H1 (cell line): ENCODE results near the gene MUC4. TPM values are rescaled to one million over a fixed set of nuclear protein-coding genes. Genes with fewer than 3 reads are reported as not detected.

Experiments
- CTCF ChIA-PET: fragments of 300-600 bp; sonication (Branson Sonifier 250); formaldehyde crosslinking; loops from one replicate; lab custom pipeline; 2021; ENCODE audit not compliant: partially characterized antibody; lab: Charles Lee
- POLR2A ChIA-PET: fragments of 300-600 bp; sonication (Branson Sonifier 250); formaldehyde crosslinking; loops from one replicate; lab custom pipeline; 2021; ENCODE audit warnings: inconsistent platforms; ENCODE audit not compliant: partially characterized antibody; lab: Charles Lee
- DNase-seq, 2 experiments: peaks; one replicate each; pipeline versions ENCODE4 v3.0.0 to v3.0.0-alpha.2; 2010 to 2022; ENCODE audit warnings: low spot score in 2 of 2, low read depth in 1 of 2, mixed read lengths in 1 of 2
- FAIRE-seq: peaks from 2 replicates; lab custom pipeline; 2011; peaks lifted over from hg19 to GRCh38; lab: Jason Lieb, UNC
- H2AFZ ChIP-seq: 2 replicates; pipeline ENCODE4 v1.8.1; 2012; ENCODE audit warnings: low read length, inconsistent platforms
- H2AK5ac ChIP-seq: 2 replicates; pipeline ENCODE4 v1.6.1; 2013; ENCODE audit warnings: low read depth, low read length
- H2BK120ac ChIP-seq: replicated peaks from 2 replicates; pipeline ENCODE3; 2013; ENCODE audit warnings: low read depth, low read length, inconsistent platforms
- H2BK12ac ChIP-seq: 2 replicates; pipeline ENCODE4 v1.6.1; 2013; ENCODE audit warnings: low read depth, low read length
- H2BK15ac ChIP-seq: 2 replicates; pipeline ENCODE4 v1.6.1; 2013; ENCODE audit warnings: low read length
- H2BK20ac ChIP-seq: 2 replicates; pipeline ENCODE4 v1.6.1; 2013; ENCODE audit warnings: low read length
- H2BK5ac ChIP-seq: 2 replicates; pipeline ENCODE4 v1.6.1; 2013; ENCODE audit warnings: low read depth, low read length
- H3K14ac ChIP-seq: 2 replicates; pipeline ENCODE4 v1.6.1; 2013; ENCODE audit warnings: inconsistent platforms; ENCODE audit not compliant: insufficient read length
- H3K18ac ChIP-seq: 2 replicates; pipeline ENCODE4 v1.6.1; 2013; ENCODE audit warnings: low read length; ENCODE audit errors: extremely low read depth
- H3K23ac ChIP-seq: 2 replicates; pipeline ENCODE4 v1.6.1; 2013; ENCODE audit warnings: inconsistent platforms; ENCODE audit not compliant: insufficient read length
- H3K23me2 ChIP-seq: 2 replicates; pipeline ENCODE4 v1.6.1; 2013; ENCODE audit warnings: low read depth, low read length
- H3K27ac ChIP-seq: 2 replicates; pipeline ENCODE4 v1.6.1; 2011; ENCODE audit warnings: low read depth, low read length, inconsistent platforms
- H3K27me3 ChIP-seq, 4 experiments: replicated peaks in 1 of 4; 1 replicate in 1 of 4; 2 replicates in 3 of 4; pipeline versions ENCODE4 v1.6.1 to v1.8.1; 2011 to 2013; ENCODE audit warnings: low read length in 3 of 4, mild to moderate bottlenecking in 3 of 4, inconsistent platforms in 2 of 4, mixed read lengths in 2 of 4, moderate library complexity in 1 of 4; ENCODE audit not compliant: control insufficient read depth in 3 of 4, insufficient read depth in 3 of 4; ENCODE audit errors: extremely low read depth in 1 of 4
- H3K36me3 ChIP-seq, 4 experiments: 2 replicates each; pipeline versions ENCODE4 v1.6.1 to v1.8.1; 2011 to 2013; ENCODE audit warnings: mild to moderate bottlenecking in 4 of 4, low read length in 3 of 4, moderate library complexity in 2 of 4, control low read depth in 1 of 4, inconsistent platforms in 1 of 4; ENCODE audit not compliant: insufficient read depth in 4 of 4, control insufficient read depth in 2 of 4
- H3K4ac ChIP-seq: replicated peaks from 2 replicates; pipeline ENCODE3; 2013; ENCODE audit warnings: low read length, low read depth, mixed read lengths, inconsistent platforms; ENCODE audit not compliant: insufficient read length
- H3K4me1 ChIP-seq, 4 experiments: replicated peaks in 1 of 4; 1 replicate in 1 of 4; 2 replicates in 3 of 4; pipeline versions ENCODE4 v1.6.1 to v1.8.1; 2011 to 2013; ENCODE audit warnings: low read length in 3 of 4, inconsistent platforms in 2 of 4, mixed read lengths in 1 of 4; ENCODE audit not compliant: insufficient read depth in 4 of 4, control insufficient read depth in 3 of 4
- H3K4me2 ChIP-seq, 2 experiments: 2 replicates each; pipeline versions ENCODE4 v1.6.1 to v1.8.1; 2011 to 2013; ENCODE audit warnings: low read depth in 2 of 2, low read length in 2 of 2, control low read depth in 1 of 2, inconsistent platforms in 1 of 2, mild to moderate bottlenecking in 1 of 2; ENCODE audit not compliant: insufficient read depth in 1 of 2
- H3K4me3 ChIP-seq, 4 experiments: fragments of 200-600, 300-600 bp in 1 of 4; sonication (generic), shearing (Covaris generic), sonication (Bioruptor Twin) in 1 of 4; 2 replicates each; pipeline versions ENCODE4 v1.5.1 to v1.8.1; 2011 to 2016; ENCODE audit warnings: low read length in 4 of 4, low read depth in 3 of 4, control low read depth in 2 of 4, inconsistent platforms in 2 of 4, mild to moderate bottlenecking in 2 of 4, mixed read lengths in 1 of 4, moderate library complexity in 1 of 4; ENCODE audit not compliant: insufficient read depth in 2 of 4; ENCODE audit errors: extremely low read depth in 1 of 4
- H3K56ac ChIP-seq: replicated peaks from 2 replicates; pipeline ENCODE3; 2013; ENCODE audit warnings: low read depth, mild to moderate bottlenecking, mixed read lengths, low read length, inconsistent platforms; ENCODE audit not compliant: insufficient read length
- H3K79me1 ChIP-seq: 2 replicates; pipeline ENCODE4 v1.6.1; 2013; ENCODE audit warnings: low read depth, low read length, control low read depth
- H3K79me2 ChIP-seq, 2 experiments: 2 replicates each; pipeline versions ENCODE4 v1.6.1 to v1.8.1; 2012 to 2013; ENCODE audit warnings: low read length in 2 of 2, mild to moderate bottlenecking in 2 of 2, inconsistent platforms in 1 of 2; ENCODE audit not compliant: insufficient read depth in 2 of 2, control insufficient read depth in 1 of 2
- H3K9ac ChIP-seq, 4 experiments: replicated peaks in 1 of 4; 1 replicate in 1 of 4; 2 replicates in 3 of 4; pipeline versions ENCODE4 v1.6.1 to v1.8.1; 2011 to 2013; ENCODE audit warnings: low read depth in 3 of 4, low read length in 3 of 4, control low read depth in 2 of 4, mild to moderate bottlenecking in 2 of 4, moderate library complexity in 2 of 4, inconsistent platforms in 1 of 4; ENCODE audit errors: extremely low read depth in 1 of 4
- H3K9me3 ChIP-seq, 2 experiments: 2 replicates each; pipeline versions ENCODE4 v1.6.1 to v1.8.1; 2012 to 2013; ENCODE audit warnings: mild to moderate bottlenecking in 2 of 2, moderate library complexity in 2 of 2, control low read depth in 1 of 2, inconsistent platforms in 1 of 2, low read depth in 1 of 2, low read length in 1 of 2, mixed read lengths in 1 of 2; ENCODE audit not compliant: insufficient read depth in 2 of 2
- H4K20me1 ChIP-seq, 2 experiments: replicated peaks in 1 of 2; 2 replicates each; pipeline versions ENCODE3 to v1.8.1; 2011 to 2013; ENCODE audit warnings: inconsistent platforms in 2 of 2, low read length in 2 of 2, mild to moderate bottlenecking in 1 of 2; ENCODE audit not compliant: insufficient read depth in 2 of 2, control insufficient read depth in 1 of 2
- H4K5ac ChIP-seq: 2 replicates; pipeline ENCODE4 v1.6.1; 2013; ENCODE audit warnings: low read length, low read depth, mixed read lengths, inconsistent platforms; ENCODE audit not compliant: insufficient read length
- H4K8ac ChIP-seq: 2 replicates; pipeline ENCODE4 v1.8.0; 2013; ENCODE audit warnings: mild to moderate bottlenecking, moderate library complexity, low read length, inconsistent platforms; ENCODE audit not compliant: insufficient read depth; ENCODE audit errors: extremely low read depth
- H4K91ac ChIP-seq: replicated peaks from 2 replicates; pipeline ENCODE3; 2013; ENCODE audit warnings: low read length, mixed read lengths, inconsistent platforms; ENCODE audit not compliant: insufficient read length
- ATF2 ChIP-seq: IDR thresholded peaks from 2 replicates; pipeline ENCODE4 v1.6.1; 2012; ENCODE audit warnings: low read length, inconsistent platforms
- CBX5 ChIP-seq: fragments of 300-800, 300-1000 bp; sonication (generic); IDR thresholded peaks from 2 replicates; pipeline ENCODE4 v1.7.1; 2016; ENCODE audit warnings: antibody characterized with exemption, low read length, low read depth
- EGR1 ChIP-seq: IDR thresholded peaks from 2 replicates; pipeline ENCODE4 v1.6.1; 2011; ENCODE audit warnings: low read depth, low read length, borderline replicate concordance
- JUN ChIP-seq: IDR thresholded peaks from 2 replicates; pipeline ENCODE4 v1.6.1; 2011; ENCODE audit warnings: low read depth, mild to moderate bottlenecking, improper control_type of control experiment, low read length
- MAX ChIP-seq: IDR thresholded peaks from 2 replicates; pipeline ENCODE4 v1.6.1; 2012; ENCODE audit warnings: inconsistent platforms
- PHF8 ChIP-seq: fragments of 200-600 bp; sonication (generic); conservative IDR thresholded peaks from 2 replicates; pipeline ENCODE4 v1.7.1; 2012; ENCODE audit warnings: low read depth, mild to moderate bottlenecking, inconsistent platforms, low read length, moderate library complexity
- RXRA ChIP-seq: IDR thresholded peaks from 2 replicates; pipeline ENCODE4 v1.6.1; 2011; ENCODE audit warnings: low read depth, mild to moderate bottlenecking, low read length, moderate library complexity; ENCODE audit not compliant: insufficient read depth
- SAP30 ChIP-seq: fragments of 300-600 bp; sonication (generic); IDR thresholded peaks from 2 replicates; pipeline ENCODE4 v1.7.1; 2012; ENCODE audit warnings: low read length, moderate library complexity, mild to moderate bottlenecking, inconsistent platforms; ENCODE audit not compliant: insufficient read depth, insufficient replicate concordance
- TCF12 ChIP-seq: IDR thresholded peaks from 2 replicates; pipeline ENCODE4 v1.6.1; 2011; ENCODE audit warnings: low read depth, mild to moderate bottlenecking, low read length
- TEAD4 ChIP-seq: IDR thresholded peaks from 2 replicates; pipeline ENCODE4 v1.6.1; 2012; ENCODE audit warnings: low read depth, low read length, inconsistent platforms, mixed read lengths
- WGBS, 2 experiments: shearing (Covaris generic) in 1 of 2; methylation state at CpG; one replicate each; pipeline versions ENCODE4 v1.1.6 to v1.1.7; 2013 to 2015; ENCODE audit warnings: low lambda C conversion rate in 2 of 2, mixed read lengths in 2 of 2, inconsistent platforms in 1 of 2, low coverage in 1 of 2, missing lambda C conversion rate in 1 of 2; ENCODE audit not compliant: insufficient replicate concordance in 2 of 2, insufficient coverage in 1 of 2, insufficient read length in 1 of 2; ENCODE audit errors: extremely low coverage in 1 of 2, missing lambda C conversion rate in 1 of 2; 5-methylcytosine and 5-hydroxymethylcytosine counted together
- polyA plus RNA-seq, 7 experiments: library from polyadenylated mRNA; depleted of rRNA in 3 of 7; stranded (reverse) in 5 of 7; unstranded in 2 of 7; fragments of >200 nt in 5 of 7; fragments of 200-250 nt in 2 of 7; gene quantifications; 1 replicate in 5 of 7; 2 replicates in 1 of 7; 4 replicates in 1 of 7; pipeline versions ENCODE4 v1.2.1 to v1.2.3, GENCODE V29; 2011 to 2013; ENCODE audit warnings: missing spikeins in 2 of 7, mixed read lengths in 2 of 7
- total RNA-seq: library from RNA; stranded (reverse); fragmentation: NEBNext Ultra II Directional; extraction: Animal tissue kit (Norgen Biotek cat#: 25700); gene quantifications from 2 replicates; pipeline ENCODE4 v1.2.1, GENCODE V29; 2021

MUC4 gene
- total and polyA plus RNA-seq, 2 of the 8 experiments (the other 6 are each of a cell fraction or from before 2014, with no cell fraction given): 0.89 to 2.0 TPM

GRCh38 chr3:195825191-195825588, 13.5 kb upstream of the MUC4 start:
- Histone ChIP-seq H3K14ac (no peak overlapping the region), H4K20me1 (no peaks in the 10 kb centered on the region), H3K4me3 (no peak overlapping the region), H2BK5ac (no peak overlapping the region), H4K5ac (no peak overlapping the region), H3K4ac (no peak overlapping the region), H3K56ac (no peak overlapping the region), H3K9ac (no peak overlapping the region), H3K23ac (no peak overlapping the region), H3K79me1 (no peaks in the 10 kb centered on the region), H3K4me1 (no peaks in the 10 kb centered on the region; a peak in 1 of 7 replicates), H4K91ac (no peak overlapping the region), H3K27me3 (no peaks in the 10 kb centered on the region), H3K27ac (no peak overlapping the region), H2BK120ac (no peak overlapping the region), H3K9me3 (no peaks in the 10 kb centered on the region), H3K4me2 (no peak overlapping the region), H2BK20ac (no peak overlapping the region), H4K8ac (no peak overlapping the region), H2AK5ac (no peak overlapping the region), H3K79me2 (no peaks in the 10 kb centered on the region), H3K18ac (peak overlapping the region; percentile 19; the same call in 1 of the 2 replicates), H3K23me2 (no peaks in the 10 kb centered on the region), H2BK12ac (no peak overlapping the region), H2AFZ (0 out of 2 replicates have a peak overlapping the region, but pooled peaks have one; percentile 36), H2BK15ac (no peak overlapping the region), H3K36me3 (no peaks in the 10 kb centered on the region)
- ChIA-PET CTCF (interaction anchor here (0.6 to 1.4 kb wide), 9 partner anchors 13 to 105 kb away, joined by 3 to 6 read pairs (median 3); partner anchors contain the start of gene MUC4), POLR2A (interaction anchor here (0.7 to 2.2 kb wide), 3 partner anchors 10 to 26 kb away, joined by 3 to 7 read pairs (median 6); no protein-coding TSS in a partner anchor)
- 89% methylated on average over 11 of the region's 15 CpGs; no CpG with 5 or more reads in 1 of the 2 experiments for WGBS, 2 experiments
- FAIRE-seq (no peak), DNase-seq (no peak)
- no peak for TF ChIP-seq EGR1
- TF ChIP-seq TEAD4: no peak
- TF ChIP-seq MAX: no peak
- no peak for TF ChIP-seq CBX5
- no peak for TF ChIP-seq SAP30
- TF ChIP-seq JUN: no peak
- TF ChIP-seq ATF2: no peak
- no peak for TF ChIP-seq PHF8
- no peak for TF ChIP-seq TCF12
- TF ChIP-seq RXRA: no peak
